ENCODE measurements around the gene TMEM163.

The TMEM163 gene

GRCh38 chr2:134706587-134707329, 12.0 kb downstream of the TMEM163 start:
- H3K79me2 ChIP-seq (ENCODE audit: insufficient read depth, low read length) = no peaks in the 10 kb centered on the region
- H3K27me3 ChIP-seq (ENCODE audit: insufficient read depth, low read length) = 0 out of 2 replicates have a peak, but pooled peaks cover 7% of the 10 kb centered on the region
- no peak for TF ChIP-seq EZH2 (IDR thresholded peaks at IDR 0.05; ENCODE audit: borderline replicate concordance, low read length)
- TF ChIP-seq, protein P1, sequence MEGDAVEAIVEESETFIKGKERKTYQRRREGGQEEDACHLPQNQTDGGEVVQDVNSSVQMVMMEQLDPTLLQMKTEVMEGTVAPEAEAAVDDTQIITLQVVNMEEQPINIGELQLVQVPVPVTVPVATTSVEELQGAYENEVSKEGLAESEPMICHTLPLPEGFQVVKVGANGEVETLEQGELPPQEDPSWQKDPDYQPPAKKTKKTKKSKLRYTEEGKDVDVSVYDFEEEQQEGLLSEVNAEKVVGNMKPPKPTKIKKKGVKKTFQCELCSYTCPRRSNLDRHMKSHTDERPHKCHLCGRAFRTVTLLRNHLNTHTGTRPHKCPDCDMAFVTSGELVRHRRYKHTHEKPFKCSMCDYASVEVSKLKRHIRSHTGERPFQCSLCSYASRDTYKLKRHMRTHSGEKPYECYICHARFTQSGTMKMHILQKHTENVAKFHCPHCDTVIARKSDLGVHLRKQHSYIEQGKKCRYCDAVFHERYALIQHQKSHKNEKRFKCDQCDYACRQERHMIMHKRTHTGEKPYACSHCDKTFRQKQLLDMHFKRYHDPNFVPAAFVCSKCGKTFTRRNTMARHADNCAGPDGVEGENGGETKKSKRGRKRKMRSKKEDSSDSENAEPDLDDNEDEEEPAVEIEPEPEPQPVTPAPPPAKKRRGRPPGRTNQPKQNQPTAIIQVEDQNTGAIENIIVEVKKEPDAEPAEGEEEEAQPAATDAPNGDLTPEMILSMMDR (IDR thresholded peaks at IDR 0.05; ENCODE audit: low read length) = no peak
- H2AFZ ChIP-seq (ENCODE audit: low read length) = no peak overlapping the region
- H3K4me1 ChIP-seq (ENCODE audit: insufficient read depth, low read length, severe bottlenecking) = no peaks in the 10 kb centered on the region
- H3K9me2 ChIP-seq (ENCODE audit: low read depth, low read length) = no peaks in the 10 kb centered on the region
- no peak overlapping the region for H3K4me3 ChIP-seq (ENCODE audit: low read depth, low read length, poor library complexity, severe bottlenecking)
- H3K36me3 ChIP-seq (ENCODE audit: insufficient read depth, low read length) = no peaks in the 10 kb centered on the region
- H3F3A ChIP-seq (ENCODE audit: insufficient read depth, low read length) = no peaks in the 10 kb centered on the region
- no peaks in the 10 kb centered on the region for H3K9me3 ChIP-seq (ENCODE audit: low read length)
- no peaks in the 10 kb centered on the region for H4K20me1 ChIP-seq (ENCODE audit: insufficient read depth, low read length)
- no peak overlapping the region for H3K9ac ChIP-seq (ENCODE audit: low read length)
- no peak overlapping the region for H3K4me2 ChIP-seq (ENCODE audit: low read length)
- H3K27ac ChIP-seq (ENCODE audit: low read depth, low read length, poor library complexity, severe bottlenecking) = no peak overlapping the region

DNA sequence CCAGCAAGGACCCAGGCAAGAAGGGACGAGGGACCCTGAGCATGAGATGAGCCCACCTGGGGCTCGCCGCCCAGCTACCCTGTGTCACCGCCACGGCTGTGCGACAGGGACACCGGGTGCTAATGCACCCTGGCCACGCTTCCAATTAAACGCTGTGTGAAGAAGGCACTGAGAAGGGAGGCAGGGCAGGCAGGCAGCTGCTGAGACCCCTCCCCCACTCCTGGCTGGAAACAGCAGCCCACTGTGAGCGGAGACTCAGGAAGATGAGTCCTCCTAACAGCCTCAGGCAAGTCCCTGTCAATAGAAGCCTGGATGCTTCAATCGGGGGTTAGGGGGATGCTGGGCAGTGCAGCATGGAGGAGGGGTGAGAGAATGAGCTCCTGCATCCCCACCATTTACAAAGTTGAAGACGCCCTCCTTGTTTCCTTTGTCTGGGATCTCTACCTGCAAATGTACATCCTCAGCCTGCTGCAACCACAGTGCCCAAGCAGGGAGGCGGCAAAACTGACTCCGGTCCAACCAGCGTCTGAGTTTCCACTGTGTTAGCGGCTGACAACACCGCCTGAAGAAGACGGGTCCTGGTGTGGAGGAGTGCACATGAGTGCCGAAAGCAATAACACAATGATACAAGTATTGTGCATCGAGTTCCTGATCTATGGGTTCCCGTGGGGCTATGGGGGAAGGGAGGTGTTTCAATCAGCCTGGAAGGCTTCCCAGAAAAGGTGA, 12.8 kb downstream of the TMEM163 start:
- Histone ChIP-seq H3K4me1 (ENCODE audit: insufficient read depth, low read length, severe bottlenecking) (no peaks in the 10 kb centered on the region), H2AFZ (ENCODE audit: low read length) (no peak overlapping the region), H3F3A (ENCODE audit: insufficient read depth, low read length) (no peaks in the 10 kb centered on the region), H3K36me3 (ENCODE audit: insufficient read depth, low read length) (no peaks in the 10 kb centered on the region), H3K9me2 (ENCODE audit: low read depth, low read length) (no peaks in the 10 kb centered on the region), H3K79me2 (ENCODE audit: insufficient read depth, low read length) (no peaks in the 10 kb centered on the region), H3K27ac (ENCODE audit: low read depth, low read length, poor library complexity, severe bottlenecking) (no peak overlapping the region), H3K9ac (ENCODE audit: low read length) (no peak overlapping the region), H3K4me2 (ENCODE audit: low read length) (no peak overlapping the region), H3K4me3 (ENCODE audit: low read depth, low read length, poor library complexity, severe bottlenecking) (no peak overlapping the region), H3K27me3 (ENCODE audit: insufficient read depth, low read length) (0 out of 2 replicates have a peak, but pooled peaks cover 7% of the 10 kb centered on the region), H3K9me3 (ENCODE audit: low read length) (no peaks in the 10 kb centered on the region), H4K20me1 (ENCODE audit: insufficient read depth, low read length) (no peaks in the 10 kb centered on the region)
- TF ChIP-seq EZH2 (IDR thresholded peaks at IDR 0.05; ENCODE audit: borderline replicate concordance, low read length) = no peak
- TF ChIP-seq, protein P1 (IDR thresholded peaks at IDR 0.05; ENCODE audit: low read length) = no peak

- H3K4me2 ChIP-seq (ENCODE audit: low read length) = no peak overlapping the region
Observed at GRCh38 chr2:134704173-134704572, 14.6 kb downstream of the TMEM163 start.

More at GRCh38 chr2:134704173-134704572, 14.6 kb downstream of the TMEM163 start:
- no peaks in the 10 kb centered on the region for H3F3A ChIP-seq (ENCODE audit: insufficient read depth, low read length)
- H3K27ac ChIP-seq (ENCODE audit: low read depth, low read length, poor library complexity, severe bottlenecking) = no peak overlapping the region
- no peaks in the 10 kb centered on the region for H3K4me1 ChIP-seq (ENCODE audit: insufficient read depth, low read length, severe bottlenecking)
- H3K9me2 ChIP-seq (ENCODE audit: low read depth, low read length) = no peaks in the 10 kb centered on the region
- no peak overlapping the region for H3K9ac ChIP-seq (ENCODE audit: low read length)
- H3K9me3 ChIP-seq (ENCODE audit: low read length) = no peaks in the 10 kb centered on the region
- H2AFZ ChIP-seq (ENCODE audit: low read length) = no peak overlapping the region
- H3K27me3 ChIP-seq (ENCODE audit: insufficient read depth, low read length) = 0 out of 2 replicates have a peak, but pooled peaks cover 7% of the 10 kb centered on the region
- no peaks in the 10 kb centered on the region for H4K20me1 ChIP-seq (ENCODE audit: insufficient read depth, low read length)
- H3K36me3 ChIP-seq (ENCODE audit: insufficient read depth, low read length) = no peaks in the 10 kb centered on the region
- TF ChIP-seq, protein P1 (IDR thresholded peaks at IDR 0.05; ENCODE audit: low read length) = no peak
- TF ChIP-seq EZH2 (IDR thresholded peaks at IDR 0.05; ENCODE audit: borderline replicate concordance, low read length) = no peak
- no peaks in the 10 kb centered on the region for H3K79me2 ChIP-seq (ENCODE audit: insufficient read depth, low read length)
- no peak overlapping the region for H3K4me3 ChIP-seq (ENCODE audit: low read depth, low read length, poor library complexity, severe bottlenecking)

All from OCI-LY1 (cell line).